ENCODE data around the gene MED15.

GRCh38 chr22:20514658-20515406 lies 7.4 kb downstream of the MED15 start:
- no peak for TF ChIP-seq EP300 (IDR thresholded peaks at IDR 0.05)
- TF ChIP-seq CTCF (IDR thresholded peaks at IDR 0.05): no peak
- no peak for TF ChIP-seq POLR2A (IDR thresholded peaks at IDR 0.05)
- no peak for TF ChIP-seq POLR2AphosphoS5 (IDR thresholded peaks at IDR 0.05)
